DMS 273 treated with DMSO at 0.1 percent for 48 hours (cell line): ENCODE measurements around the gene ACP5.
A peak's percentile ranks its signal among the peaks of the same experiment; 100 is the strongest.

ENCODE experiments used
- DNase-seq: peaks from one replicate; lab custom pipeline; 2025; lab: John Stamatoyannopoulos, UW

The ACP5 gene

GRCh38 chr19:11547929-11548700, 29.3 kb downstream of the ACP5 start:
- no peak for DNase-seq

GRCh38 chr19:11541238-11541637, 36.2 kb downstream of the ACP5 start:
- no peak for DNase-seq

DNA sequence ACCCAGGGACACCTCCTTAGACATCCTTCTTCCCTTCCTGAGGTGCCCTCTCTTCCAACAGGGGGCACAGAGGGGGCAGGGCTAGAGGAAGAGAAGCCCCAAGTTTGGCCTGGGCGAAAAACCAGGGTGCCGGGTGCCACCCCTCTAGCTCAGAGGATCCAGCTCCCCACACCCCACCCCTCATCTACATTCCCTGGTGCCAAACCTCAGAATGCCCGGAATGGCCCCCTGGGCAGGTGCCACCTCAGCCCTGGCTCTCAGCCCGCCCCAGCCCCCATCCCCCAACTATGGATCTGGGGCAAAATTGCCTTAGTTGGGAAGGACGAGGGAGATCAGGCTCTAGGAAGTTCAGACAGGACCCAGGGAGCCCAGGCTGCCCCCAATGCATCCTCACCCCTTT, 36.8 kb downstream of the ACP5 start:
- DNase-seq: no peak

- DNase-seq: no peak
Measured at GRCh38 chr19:11539495-11540365, 37.7 kb downstream of the ACP5 start.

DNA sequence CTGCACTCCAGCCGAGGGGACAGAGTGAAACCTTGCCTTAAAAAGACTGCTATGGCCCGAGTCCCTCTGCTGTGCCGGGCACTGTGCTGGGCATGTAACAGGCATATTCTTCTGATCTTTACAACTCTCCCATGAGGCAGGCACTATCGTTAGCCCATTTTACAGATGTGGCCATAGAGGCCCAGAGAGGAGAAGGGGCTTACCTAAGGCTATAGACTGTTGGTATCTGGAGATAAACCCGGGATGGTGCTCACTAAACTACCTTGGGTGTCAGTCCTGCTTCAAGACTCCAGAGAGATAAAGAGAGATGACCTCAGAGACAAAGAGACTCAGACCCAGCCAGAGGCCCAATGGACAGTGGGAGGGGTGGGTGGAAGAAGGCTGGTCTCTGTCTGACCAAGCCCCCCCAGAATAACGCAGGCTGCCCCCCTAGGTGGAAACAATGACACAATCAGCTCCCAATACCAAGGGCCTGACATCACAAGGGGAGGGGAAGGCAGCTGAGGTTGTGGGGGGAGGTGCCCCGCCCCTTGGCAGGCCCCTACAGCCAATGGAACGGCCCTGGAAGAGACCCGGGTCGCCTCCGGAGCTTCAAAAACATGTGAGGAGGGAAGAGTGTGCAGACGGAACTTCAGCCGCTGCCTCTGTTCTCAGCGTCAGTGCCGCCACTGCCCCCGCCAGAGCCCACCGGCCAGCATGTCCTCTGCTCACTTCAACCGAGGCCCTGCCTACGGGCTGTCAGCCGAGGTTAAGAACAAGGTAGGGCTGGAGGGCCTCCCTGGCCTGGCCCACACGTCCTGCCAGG, 39.0 kb downstream of the ACP5 start, which contains the start of gene CNN1:
CNN1 (plus strand) TSS at position 620 of the 805 bp plus-strand sequence; CDS start at position 697, 77 bp downstream.
- DNase-seq: no peak

DNA sequence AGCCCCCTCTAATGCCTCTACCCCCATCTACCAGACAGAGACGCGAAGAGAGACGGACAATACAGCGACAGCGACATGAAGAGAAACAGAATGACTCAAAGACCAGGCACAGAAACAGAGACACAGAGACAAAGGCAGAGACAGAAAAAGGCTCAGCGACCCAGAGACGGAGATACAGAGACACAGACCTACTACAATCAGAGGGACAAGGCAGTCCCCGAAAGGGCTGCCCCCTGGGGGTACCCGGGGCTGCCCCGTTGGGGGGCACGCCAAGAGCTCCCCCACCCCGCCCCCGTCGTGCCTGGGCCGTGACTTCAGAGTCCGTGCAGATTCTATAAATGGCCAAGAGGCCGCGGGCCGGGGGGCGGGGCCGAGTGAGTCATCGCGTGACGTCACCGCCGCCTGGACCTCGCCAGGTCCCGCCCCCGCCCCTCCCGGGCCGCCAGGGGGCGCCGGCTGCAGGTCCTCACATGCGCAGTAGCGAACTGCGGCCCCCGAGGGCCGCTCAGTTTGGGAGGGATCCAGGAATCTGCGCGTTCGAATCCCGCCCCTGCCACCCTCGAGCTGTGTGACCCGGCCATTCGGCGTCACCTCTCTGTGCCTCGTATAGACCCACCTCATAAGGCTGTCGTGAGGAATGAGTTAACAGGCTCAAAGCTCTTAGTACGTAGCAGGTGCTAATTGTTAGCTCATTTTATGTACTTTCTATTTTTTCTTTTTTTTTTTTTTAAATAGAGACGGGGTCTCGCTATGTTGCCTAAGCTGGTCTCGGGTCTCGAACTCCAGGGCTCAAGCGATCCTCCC, 41.5 kb downstream of the ACP5 start:
- peak; percentile 33 for DNase-seq

DNA sequence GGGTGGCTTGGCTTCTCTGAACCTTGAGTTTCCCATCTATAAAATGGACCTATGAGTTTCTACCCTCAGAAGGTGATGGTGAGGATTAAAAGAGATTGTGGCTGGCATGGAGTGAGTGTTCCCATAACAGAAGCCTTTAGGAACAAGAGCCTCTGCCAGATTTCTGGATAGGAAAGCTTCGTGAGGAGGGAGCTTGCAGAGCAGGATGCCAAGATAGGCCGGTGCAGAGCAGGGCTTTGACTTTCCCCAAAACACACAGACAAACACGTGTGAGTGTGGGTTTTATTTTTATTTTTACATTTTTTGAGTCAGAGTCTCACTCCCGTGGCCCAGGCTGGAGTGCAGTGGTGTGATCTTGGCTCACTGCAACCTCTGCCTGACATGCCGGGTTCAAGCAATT, 42.5 kb downstream of the ACP5 start:
- DNase-seq: no peak

- no peak for DNase-seq
Measured at GRCh38 chr19:11534538-11534937, 42.9 kb downstream of the ACP5 start.

DNA sequence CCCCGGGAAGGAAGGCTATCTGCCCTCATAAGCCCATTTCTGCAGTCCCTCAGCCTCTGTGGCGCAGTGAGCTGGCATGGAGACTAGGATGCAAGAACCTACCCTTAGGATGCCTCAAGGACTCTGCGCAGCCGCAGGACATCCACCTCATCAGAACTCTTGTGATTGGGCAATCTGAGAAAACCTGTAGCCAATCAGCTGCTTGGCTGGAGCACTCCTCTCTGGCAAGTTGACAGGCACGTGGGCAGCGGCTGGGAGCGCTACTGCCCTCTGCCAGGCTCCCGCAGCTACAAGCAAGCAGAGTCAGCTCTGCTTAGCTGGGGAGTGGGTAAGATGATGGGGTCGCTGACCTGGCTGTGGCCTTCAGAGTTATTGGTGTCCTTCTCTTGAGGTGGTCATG, 47.0 kb downstream of the ACP5 start:
- DNase-seq: peak; percentile 90

GRCh38 chr19:11528551-11529341, 48.7 kb downstream of the ACP5 start, which contains the start of gene ECSIT:
Gene ECSIT (minus strand): TSS chr19:11529134. CDS start chr19:11519170, 9,964 bp downstream.
- DNase-seq: peak; percentile 98
